Ovary (tissue), 3 donors: ENCODE results near the gene C6orf15.

ENCODE experiments used
- POLR2A ChIP-seq: fragments of 450-650 bp; IDR thresholded peaks from one replicate; pipeline ENCODE4 v1.6.1; 2017; ENCODE audit warnings: antibody characterized with exemption, mild to moderate bottlenecking, moderate library complexity
- TF ChIP-seq, protein P1 (sequence below), 3 donors: fragments of 450-650 bp in 2 of 3; fragments of 200-600 bp in 1 of 3; IDR thresholded peaks; one replicate each; pipeline versions ENCODE4 v1.5.1 to v1.8.0; 2016 to 2022; ENCODE audit warnings: antibody characterized with exemption in 3 of 3, mild to moderate bottlenecking in 1 of 3
- donor health status: DM: no; HTN: no; CAD: no.

DNA sequence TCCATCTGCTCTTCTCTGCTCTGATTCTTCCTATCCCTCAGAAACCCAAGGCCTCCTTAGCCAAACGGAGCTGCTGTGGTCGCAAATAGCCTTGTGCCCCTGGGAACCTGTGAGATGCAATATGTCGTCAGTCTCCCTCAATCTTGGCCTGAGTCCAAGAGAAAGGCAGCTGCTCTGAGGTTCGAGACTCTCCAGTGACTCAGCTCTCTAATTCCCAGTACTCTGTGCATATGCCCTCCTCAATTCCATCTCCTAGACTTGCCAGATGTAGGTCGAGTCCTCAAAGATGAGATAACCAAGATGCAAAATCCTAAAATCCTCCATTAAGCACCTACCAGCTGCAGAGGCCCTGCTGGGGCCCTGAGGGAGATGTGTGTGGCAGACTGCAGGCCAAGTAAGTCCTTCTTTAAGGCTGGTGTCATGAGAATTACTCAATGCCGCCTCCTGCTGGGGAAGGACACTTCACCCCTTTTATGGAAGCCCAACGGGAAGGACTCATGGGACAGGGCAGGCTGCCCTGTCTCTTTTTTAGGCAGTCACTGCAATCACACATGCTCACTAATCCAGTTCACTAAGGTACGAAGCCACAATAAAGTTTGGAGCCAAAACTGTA is 28.5 kb downstream of the C6orf15 start:
- TF ChIP-seq, protein P1, sequence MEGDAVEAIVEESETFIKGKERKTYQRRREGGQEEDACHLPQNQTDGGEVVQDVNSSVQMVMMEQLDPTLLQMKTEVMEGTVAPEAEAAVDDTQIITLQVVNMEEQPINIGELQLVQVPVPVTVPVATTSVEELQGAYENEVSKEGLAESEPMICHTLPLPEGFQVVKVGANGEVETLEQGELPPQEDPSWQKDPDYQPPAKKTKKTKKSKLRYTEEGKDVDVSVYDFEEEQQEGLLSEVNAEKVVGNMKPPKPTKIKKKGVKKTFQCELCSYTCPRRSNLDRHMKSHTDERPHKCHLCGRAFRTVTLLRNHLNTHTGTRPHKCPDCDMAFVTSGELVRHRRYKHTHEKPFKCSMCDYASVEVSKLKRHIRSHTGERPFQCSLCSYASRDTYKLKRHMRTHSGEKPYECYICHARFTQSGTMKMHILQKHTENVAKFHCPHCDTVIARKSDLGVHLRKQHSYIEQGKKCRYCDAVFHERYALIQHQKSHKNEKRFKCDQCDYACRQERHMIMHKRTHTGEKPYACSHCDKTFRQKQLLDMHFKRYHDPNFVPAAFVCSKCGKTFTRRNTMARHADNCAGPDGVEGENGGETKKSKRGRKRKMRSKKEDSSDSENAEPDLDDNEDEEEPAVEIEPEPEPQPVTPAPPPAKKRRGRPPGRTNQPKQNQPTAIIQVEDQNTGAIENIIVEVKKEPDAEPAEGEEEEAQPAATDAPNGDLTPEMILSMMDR (IDR thresholded peaks at IDR 0.05), result no peak
- no peak for TF ChIP-seq POLR2A
